H9 (cell line): ENCODE data around the gene DUSP14. TPM values are rescaled to one million over a fixed set of nuclear protein-coding genes. Genes with fewer than 3 reads are reported as not detected.

Source experiments
- DNase-seq: peaks from one replicate; pipeline ENCODE4 v3.0.0-alpha.2; 2017
- H2AFZ ChIP-seq: one replicate; pipeline ENCODE4 v1.6.1; 2013; ENCODE audit warnings: mild to moderate bottlenecking, low read length, control low read depth, moderate library complexity
- H2AK5ac ChIP-seq: 2 replicates; pipeline ENCODE4 v1.6.1; 2013; ENCODE audit warnings: low read length, control low read depth, mixed read lengths; ENCODE audit not compliant: insufficient read length
- H2BK120ac ChIP-seq: one replicate; pipeline ENCODE4 v1.6.1; 2013; ENCODE audit warnings: low read depth, mild to moderate bottlenecking, low read length, control low read depth, inconsistent platforms; ENCODE audit not compliant: poor library complexity, severe bottlenecking
- H2BK12ac ChIP-seq: 2 replicates; pipeline ENCODE4 v1.6.1; 2013; ENCODE audit warnings: low read length, control low read depth, mixed read lengths, low read depth; ENCODE audit not compliant: insufficient read length
- H2BK15ac ChIP-seq: 2 replicates; pipeline ENCODE4 v1.6.1; 2013; ENCODE audit warnings: low read depth, low read length, control low read depth
- H2BK20ac ChIP-seq: one replicate; pipeline ENCODE4 v1.6.1; 2013; ENCODE audit warnings: low read depth, mild to moderate bottlenecking, low read length, control low read depth, inconsistent platforms; ENCODE audit not compliant: poor library complexity, severe bottlenecking
- H2BK5ac ChIP-seq: 2 replicates; pipeline ENCODE4 v1.6.1; 2013; ENCODE audit warnings: low read length, control low read depth, mixed read lengths; ENCODE audit not compliant: insufficient read length
- H3K14ac ChIP-seq: 2 replicates; pipeline ENCODE4 v1.6.1; 2013; ENCODE audit warnings: low read length, control low read depth; ENCODE audit not compliant: insufficient read depth
- H3K18ac ChIP-seq: 2 replicates; pipeline ENCODE4 v1.6.1; 2013; ENCODE audit warnings: low read depth, mild to moderate bottlenecking, mixed read lengths, low read length, control low read depth; ENCODE audit not compliant: insufficient read length
- H3K23ac ChIP-seq: 2 replicates; pipeline ENCODE4 v1.6.1; 2013; ENCODE audit warnings: low read length, control low read depth, mixed read lengths, low read depth; ENCODE audit not compliant: insufficient read length
- H3K23me2 ChIP-seq: 2 replicates; pipeline ENCODE4 v1.6.1; 2013; ENCODE audit warnings: low read depth, mild to moderate bottlenecking, mixed read lengths, low read length, control low read depth; ENCODE audit not compliant: insufficient read length, poor library complexity, severe bottlenecking
- H3K27ac ChIP-seq: 2 replicates; pipeline ENCODE4 v1.5.1; 2013; ENCODE audit warnings: low read length, control low read depth, mixed read lengths, low read depth; ENCODE audit not compliant: insufficient read length
- H3K27me3 ChIP-seq: 2 replicates; pipeline ENCODE4 v1.6.1; 2013; ENCODE audit warnings: low read length, control low read depth, inconsistent platforms; ENCODE audit not compliant: insufficient read depth
- H3K4ac ChIP-seq: 2 replicates; pipeline ENCODE4 v1.6.1; 2013; ENCODE audit warnings: low read depth, mild to moderate bottlenecking, control low read depth, inconsistent platforms, low read length, moderate library complexity
- H3K4me1 ChIP-seq: 2 replicates; pipeline ENCODE4 v1.6.1; 2013; ENCODE audit warnings: low read length, control low read depth, inconsistent platforms; ENCODE audit not compliant: insufficient read depth
- H3K4me2 ChIP-seq: 2 replicates; pipeline ENCODE4 v1.6.1; 2013; ENCODE audit warnings: low read length, control low read depth, mixed read lengths; ENCODE audit not compliant: insufficient read length, insufficient read depth
- H3K56ac ChIP-seq: 2 replicates; pipeline ENCODE4 v1.6.1; 2013; ENCODE audit warnings: low read depth, mild to moderate bottlenecking, mixed read lengths, low read length, control low read depth; ENCODE audit not compliant: insufficient read length
- H3K79me1 ChIP-seq: 2 replicates; pipeline ENCODE4 v1.6.1; 2013; ENCODE audit warnings: low read depth, mild to moderate bottlenecking, moderate library complexity, low read length, control low read depth, inconsistent platforms; ENCODE audit not compliant: insufficient read depth, poor library complexity, severe bottlenecking
- H3K79me2 ChIP-seq: 2 replicates; pipeline ENCODE4 v1.6.1; 2013; ENCODE audit warnings: low read length, control low read depth, inconsistent platforms; ENCODE audit not compliant: insufficient read depth
- H3K9ac ChIP-seq: 2 replicates; pipeline ENCODE4 v1.6.1; 2013; ENCODE audit warnings: low read length, control low read depth, mixed read lengths; ENCODE audit not compliant: insufficient read length; ENCODE audit errors: extremely low read depth
- H3K9me3 ChIP-seq: one replicate; pipeline ENCODE4 v1.6.1; 2013; ENCODE audit warnings: low read depth, low read length, inconsistent platforms; ENCODE audit not compliant: control insufficient read depth
- H3T11ph ChIP-seq: one replicate; pipeline ENCODE4 v1.6.1; 2013; ENCODE audit warnings: mild to moderate bottlenecking, low read length, control low read depth, inconsistent platforms
- H4K20me1 ChIP-seq: one replicate; pipeline ENCODE4 v1.6.1; 2013; ENCODE audit not compliant: control insufficient read depth, insufficient read length, insufficient read depth
- H4K5ac ChIP-seq: 2 replicates; pipeline ENCODE4 v1.6.1; 2013; ENCODE audit warnings: low read depth, mild to moderate bottlenecking, mixed read lengths, low read length, control low read depth; ENCODE audit not compliant: insufficient read length
- H4K8ac ChIP-seq: replicated peaks from 2 replicates; pipeline ENCODE4 v1.6.1; 2013; ENCODE audit warnings: low read length, control low read depth, mixed read lengths, low read depth; ENCODE audit not compliant: insufficient read length
- H4K91ac ChIP-seq: 2 replicates; pipeline ENCODE4 v1.6.1; 2013; ENCODE audit warnings: low read depth, mild to moderate bottlenecking, moderate library complexity, mixed read lengths, low read length, control low read depth; ENCODE audit not compliant: insufficient read length
- H3K27ac Mint-ChIP-seq, 3 experiments: 2 replicates in 2 of 3; 3 replicates in 1 of 3; pipeline ENCODE4 v1.8.0; 2020 to 2021; ENCODE audit warnings: mixed read lengths in 3 of 3, mild to moderate bottlenecking in 1 of 3, moderate library complexity in 1 of 3
- H3K27me3 Mint-ChIP-seq: 2 replicates; pipeline ENCODE4 v1.8.0; 2021; ENCODE audit warnings: low read depth, mild to moderate bottlenecking, moderate library complexity, mixed read lengths
- H3K36me3 Mint-ChIP-seq, 3 experiments: 2 replicates in 2 of 3; 3 replicates in 1 of 3; pipeline ENCODE4 v1.8.0; 2020 to 2021; ENCODE audit warnings: low read depth in 3 of 3, mixed read lengths in 3 of 3; ENCODE audit not compliant: insufficient read depth in 1 of 3
- H3K4me1 Mint-ChIP-seq, 2 experiments: 2 replicates each; pipeline ENCODE4 v1.8.0; 2020; ENCODE audit warnings: mixed read lengths in 2 of 2
- H3K4me3 Mint-ChIP-seq, 2 experiments: 2 replicates in 1 of 2; 3 replicates in 1 of 2; pipeline ENCODE4 v1.8.0; 2020 to 2021; ENCODE audit warnings: mild to moderate bottlenecking in 2 of 2, mixed read lengths in 2 of 2, moderate library complexity in 1 of 2
- H3K9me3 Mint-ChIP-seq, 2 experiments: 2 replicates in 1 of 2; 3 replicates in 1 of 2; pipeline ENCODE4 v1.8.0; 2020; ENCODE audit warnings: mild to moderate bottlenecking in 2 of 2, mixed read lengths in 2 of 2, moderate library complexity in 1 of 2
- WGBS: extraction: QIAGEN DNeasy Blood & Tissue Kit; methylation state at CpG from one replicate; pipeline ENCODE4 v1.1.7; 2013; ENCODE audit warnings: missing lambda C conversion rate, low lambda C conversion rate, mixed read lengths; ENCODE audit not compliant: insufficient read length; ENCODE audit errors: extremely low coverage; 5-methylcytosine and 5-hydroxymethylcytosine counted together
- total RNA-seq: library from RNA; stranded (reverse); gene quantifications from 2 replicates; pipeline ENCODE4 v1.2.1, GENCODE V29; 2021
- TF ChIP-seq, protein P1 (sequence below): fragments of 200-600 bp; sonication (generic); conservative IDR thresholded peaks from 3 replicates; pipeline ENCODE4 v1.8.0; 2021; ENCODE audit warnings: antibody characterized with exemption, mild to moderate bottlenecking

Gene DUSP14
- total RNA-seq, 1 experiment from 2014 or later, result 21.3 TPM

DNA sequence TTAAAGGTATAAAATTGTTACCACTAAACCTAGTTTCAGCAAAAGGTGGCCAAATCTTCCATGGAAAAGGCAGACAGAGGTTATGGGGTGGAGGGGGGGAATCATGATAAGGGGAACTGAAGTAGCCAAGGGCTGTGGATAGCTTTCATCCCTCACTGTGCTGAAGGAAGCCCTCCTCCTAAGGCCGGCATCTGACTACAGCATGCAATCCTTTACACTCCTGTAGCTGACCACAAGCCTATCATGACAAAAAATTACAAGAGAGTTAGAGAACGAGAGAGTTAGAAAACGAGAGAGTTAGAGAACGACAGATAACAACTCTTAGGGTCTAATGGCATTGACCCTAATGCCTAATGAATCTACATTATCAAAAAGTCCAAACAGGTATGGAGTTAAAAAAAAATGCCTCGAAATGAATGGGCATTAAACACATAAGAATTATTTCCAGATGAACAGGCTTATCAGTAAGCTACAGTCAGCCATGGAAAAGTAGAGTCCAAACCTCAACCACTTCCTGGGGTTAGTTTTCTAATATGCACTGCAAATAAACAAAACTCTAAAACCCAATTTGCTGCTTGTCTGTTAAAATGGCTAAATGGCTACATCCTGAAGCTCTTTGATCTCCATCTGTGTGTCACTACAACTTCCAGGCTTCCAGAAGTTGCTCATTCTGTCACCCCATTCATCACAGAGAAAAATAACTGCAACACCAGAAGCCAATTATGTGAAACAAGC is 29.7 kb downstream of the DUSP14 start:
- H3K14ac ChIP-seq, result no peak overlapping the region
- H3K79me2 ChIP-seq, result no peaks in the 10 kb centered on the region
- Mint-ChIP-seq H3K4me3 (no peak overlapping the region), H3K27ac (peak overlapping the region in 2 of 3 experiments; percentile 8 to 26; a peak in 1 of 7 replicates), H3K36me3 (peaks cover 3 to 45% (median 28%) of the 10 kb centered on the region in 3 experiments; a peak in 6 of 7 replicates), H3K4me1 (peaks cover 0 to 4% of the 10 kb centered on the region in 2 experiments; a peak in 1 of 4 replicates), H3K9me3 (no peaks in the 10 kb centered on the region), H3K27me3 (no peaks in the 10 kb centered on the region)
- H3K9ac ChIP-seq, result no peak overlapping the region
- no peak overlapping the region for H2AFZ ChIP-seq
- H3K56ac ChIP-seq, result no peak overlapping the region
- H3K27me3 ChIP-seq, result no peaks in the 10 kb centered on the region
- no peak overlapping the region for H4K91ac ChIP-seq
- H3K4ac ChIP-seq, result no peak overlapping the region
- H3K27ac ChIP-seq, result no peak overlapping the region
- H2BK5ac ChIP-seq, result no peak overlapping the region
- H4K8ac ChIP-seq, result no peak overlapping the region
- no CpG with 5 or more reads among the region's 5 CpGs for WGBS
- no peak overlapping the region for H2BK20ac ChIP-seq
- H3K4me1 ChIP-seq, result no peaks in the 10 kb centered on the region
- no peaks in the 10 kb centered on the region for H3K23me2 ChIP-seq
- no peak overlapping the region for H2AK5ac ChIP-seq
- H3K4me2 ChIP-seq, result no peak overlapping the region
- no peak overlapping the region for H3K23ac ChIP-seq
- no peaks in the 10 kb centered on the region for H3K79me1 ChIP-seq
- H2BK12ac ChIP-seq, result no peak overlapping the region
- TF ChIP-seq, protein P1, sequence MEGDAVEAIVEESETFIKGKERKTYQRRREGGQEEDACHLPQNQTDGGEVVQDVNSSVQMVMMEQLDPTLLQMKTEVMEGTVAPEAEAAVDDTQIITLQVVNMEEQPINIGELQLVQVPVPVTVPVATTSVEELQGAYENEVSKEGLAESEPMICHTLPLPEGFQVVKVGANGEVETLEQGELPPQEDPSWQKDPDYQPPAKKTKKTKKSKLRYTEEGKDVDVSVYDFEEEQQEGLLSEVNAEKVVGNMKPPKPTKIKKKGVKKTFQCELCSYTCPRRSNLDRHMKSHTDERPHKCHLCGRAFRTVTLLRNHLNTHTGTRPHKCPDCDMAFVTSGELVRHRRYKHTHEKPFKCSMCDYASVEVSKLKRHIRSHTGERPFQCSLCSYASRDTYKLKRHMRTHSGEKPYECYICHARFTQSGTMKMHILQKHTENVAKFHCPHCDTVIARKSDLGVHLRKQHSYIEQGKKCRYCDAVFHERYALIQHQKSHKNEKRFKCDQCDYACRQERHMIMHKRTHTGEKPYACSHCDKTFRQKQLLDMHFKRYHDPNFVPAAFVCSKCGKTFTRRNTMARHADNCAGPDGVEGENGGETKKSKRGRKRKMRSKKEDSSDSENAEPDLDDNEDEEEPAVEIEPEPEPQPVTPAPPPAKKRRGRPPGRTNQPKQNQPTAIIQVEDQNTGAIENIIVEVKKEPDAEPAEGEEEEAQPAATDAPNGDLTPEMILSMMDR, result no peak
- H3K9me3 ChIP-seq, result no peaks in the 10 kb centered on the region
- H3K18ac ChIP-seq, result no peak overlapping the region
- no peaks in the 10 kb centered on the region for H4K20me1 ChIP-seq
- no peak overlapping the region for H2BK120ac ChIP-seq
- H3T11ph ChIP-seq, result no peak overlapping the region
- no peak for DNase-seq
- no peak overlapping the region for H2BK15ac ChIP-seq
- H4K5ac ChIP-seq, result no peak overlapping the region
